ENCODE measurements around the gene FAM240A.

DNA sequence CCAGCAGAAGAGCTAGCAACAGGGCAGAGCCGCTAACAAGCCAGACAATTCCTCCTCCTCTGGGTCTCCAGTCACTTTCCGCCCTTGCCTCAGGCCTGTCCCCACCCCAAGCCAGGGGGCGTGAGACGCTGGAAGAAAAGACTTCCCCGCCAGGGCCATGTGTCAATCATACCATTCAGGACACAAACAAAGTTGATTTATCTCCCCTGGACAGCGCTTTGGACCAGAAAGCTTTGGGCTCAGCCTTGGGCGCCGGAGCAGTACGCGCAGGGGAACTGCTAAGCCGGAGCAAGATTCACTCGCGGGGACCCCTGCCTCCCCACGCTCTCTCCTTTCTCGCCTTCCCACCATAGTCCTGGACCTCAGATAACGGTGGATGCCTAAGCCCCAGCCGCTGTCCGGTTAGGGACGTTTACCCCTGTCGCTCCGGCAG is 46.7 kb upstream of the FAM240A start:
- TF ChIP-seq, protein P1, sequence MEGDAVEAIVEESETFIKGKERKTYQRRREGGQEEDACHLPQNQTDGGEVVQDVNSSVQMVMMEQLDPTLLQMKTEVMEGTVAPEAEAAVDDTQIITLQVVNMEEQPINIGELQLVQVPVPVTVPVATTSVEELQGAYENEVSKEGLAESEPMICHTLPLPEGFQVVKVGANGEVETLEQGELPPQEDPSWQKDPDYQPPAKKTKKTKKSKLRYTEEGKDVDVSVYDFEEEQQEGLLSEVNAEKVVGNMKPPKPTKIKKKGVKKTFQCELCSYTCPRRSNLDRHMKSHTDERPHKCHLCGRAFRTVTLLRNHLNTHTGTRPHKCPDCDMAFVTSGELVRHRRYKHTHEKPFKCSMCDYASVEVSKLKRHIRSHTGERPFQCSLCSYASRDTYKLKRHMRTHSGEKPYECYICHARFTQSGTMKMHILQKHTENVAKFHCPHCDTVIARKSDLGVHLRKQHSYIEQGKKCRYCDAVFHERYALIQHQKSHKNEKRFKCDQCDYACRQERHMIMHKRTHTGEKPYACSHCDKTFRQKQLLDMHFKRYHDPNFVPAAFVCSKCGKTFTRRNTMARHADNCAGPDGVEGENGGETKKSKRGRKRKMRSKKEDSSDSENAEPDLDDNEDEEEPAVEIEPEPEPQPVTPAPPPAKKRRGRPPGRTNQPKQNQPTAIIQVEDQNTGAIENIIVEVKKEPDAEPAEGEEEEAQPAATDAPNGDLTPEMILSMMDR (IDR thresholded peaks at IDR 0.05) = no peak
- TF ChIP-seq POLR2A (IDR thresholded peaks at IDR 0.05) = no peak
- no peak for TF ChIP-seq EP300 (IDR thresholded peaks at IDR 0.05)

All from tibial nerve (tissue), 4 donors.